Measurements from ENCODE around the gene CAP2. TPM values are rescaled to one million over a fixed set of nuclear protein-coding genes. Genes with fewer than 3 reads are reported as not detected.
"Not testable (repeated sequence)": the region's sequence is repeated elsewhere in the genome, so short reads cannot be mapped to it uniquely, and the experiment has no call there.

Gene CAP2
- total RNA-seq, 1 experiment from 2014 or later, result 37.0 TPM

DNA sequence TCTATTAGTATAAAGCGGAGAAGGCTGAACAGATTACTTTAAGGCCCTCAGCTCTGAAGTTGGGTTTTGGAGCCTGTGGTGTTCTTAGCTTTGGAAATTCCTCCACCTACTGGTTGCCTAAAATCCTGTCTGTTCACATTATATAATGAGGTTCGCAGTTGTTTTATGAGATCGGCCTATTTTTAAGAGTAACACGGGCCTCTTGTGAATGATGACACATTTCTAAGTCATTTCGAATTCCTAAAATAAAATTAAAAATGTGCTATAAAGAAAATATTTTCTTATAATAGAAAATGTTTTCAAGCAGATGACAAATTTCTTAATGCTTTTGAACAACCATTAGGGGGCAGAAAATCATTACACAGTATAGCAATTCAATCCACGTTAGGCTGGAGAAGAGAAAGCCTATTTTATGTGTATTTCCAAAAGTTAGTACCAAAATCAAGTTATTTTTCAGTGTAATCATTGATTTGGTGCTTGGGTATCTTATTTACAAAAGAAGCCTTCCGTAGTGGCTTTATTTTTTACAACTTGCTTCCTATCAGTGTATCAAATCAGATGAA is 190.9 kb downstream of the CAP2 start:
- in situ Hi-C loops (cut with HindIII; ENCODE audit: low pct_unique_long_range_greater_than_20kb, low sequenced_read_pairs), result no loop called here
- Histone ChIP-seq H3K36me3 (ENCODE audit: control insufficient read depth, insufficient read depth, low read length) (no peaks in the 10 kb centered on the region), H3K4me3 (ENCODE audit: low read depth in 2 of 2, low read length in 2 of 2) (no peak overlapping the region; a peak in 1 of 4 replicates), H3K9me3 (ENCODE audit: control insufficient read depth, insufficient read depth, low read depth, low read length) (no peaks in the 10 kb centered on the region), H3K27ac (ENCODE audit: low read length) (no peak overlapping the region), H3K27me3 (ENCODE audit: control insufficient read depth, insufficient read depth, low read length) (no peaks in the 10 kb centered on the region), H3K4me1 (ENCODE audit: control insufficient read depth, insufficient read depth, low read length) (0 out of 2 replicates have a peak, but pooled peaks cover 3% of the 10 kb centered on the region)
- intact Hi-C loops (cut with micrococcal nuclease; ENCODE audit: unreplicated experiment), result loop anchor here (1.0 to 10.0 kb wide), 3 partner anchors 190 to 428 kb away; partner anchors contain the start of genes CAP2 and RBM24
- no TSS peak for BruUV-seq (replicated peaks)
- POLR2A ChIA-PET, result no interaction called here
- DNase-seq (ENCODE audit: low read depth, low spot score), result peak; percentile 61
- CTCF ChIA-PET, result interaction anchor here (0.6 to 1.0 kb wide), 10 partner anchors 89 to 470 kb away, joined by 3 to 11 read pairs (median 4); no protein-coding TSS in a partner anchor
- ATAC-seq, result peak; percentile 86
- TF ChIP-seq, protein P1, sequence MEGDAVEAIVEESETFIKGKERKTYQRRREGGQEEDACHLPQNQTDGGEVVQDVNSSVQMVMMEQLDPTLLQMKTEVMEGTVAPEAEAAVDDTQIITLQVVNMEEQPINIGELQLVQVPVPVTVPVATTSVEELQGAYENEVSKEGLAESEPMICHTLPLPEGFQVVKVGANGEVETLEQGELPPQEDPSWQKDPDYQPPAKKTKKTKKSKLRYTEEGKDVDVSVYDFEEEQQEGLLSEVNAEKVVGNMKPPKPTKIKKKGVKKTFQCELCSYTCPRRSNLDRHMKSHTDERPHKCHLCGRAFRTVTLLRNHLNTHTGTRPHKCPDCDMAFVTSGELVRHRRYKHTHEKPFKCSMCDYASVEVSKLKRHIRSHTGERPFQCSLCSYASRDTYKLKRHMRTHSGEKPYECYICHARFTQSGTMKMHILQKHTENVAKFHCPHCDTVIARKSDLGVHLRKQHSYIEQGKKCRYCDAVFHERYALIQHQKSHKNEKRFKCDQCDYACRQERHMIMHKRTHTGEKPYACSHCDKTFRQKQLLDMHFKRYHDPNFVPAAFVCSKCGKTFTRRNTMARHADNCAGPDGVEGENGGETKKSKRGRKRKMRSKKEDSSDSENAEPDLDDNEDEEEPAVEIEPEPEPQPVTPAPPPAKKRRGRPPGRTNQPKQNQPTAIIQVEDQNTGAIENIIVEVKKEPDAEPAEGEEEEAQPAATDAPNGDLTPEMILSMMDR (IDR thresholded peaks at IDR 0.05), result peak; percentile 85
- TF ChIP-seq TCF7L2 (IDR thresholded peaks at IDR 0.05; ENCODE audit: low read depth, low read length) (no peak), SIN3A (IDR thresholded peaks at IDR 0.05; ENCODE audit: borderline replicate concordance, insufficient read depth, low read depth, low read length) (no peak)

DNA sequence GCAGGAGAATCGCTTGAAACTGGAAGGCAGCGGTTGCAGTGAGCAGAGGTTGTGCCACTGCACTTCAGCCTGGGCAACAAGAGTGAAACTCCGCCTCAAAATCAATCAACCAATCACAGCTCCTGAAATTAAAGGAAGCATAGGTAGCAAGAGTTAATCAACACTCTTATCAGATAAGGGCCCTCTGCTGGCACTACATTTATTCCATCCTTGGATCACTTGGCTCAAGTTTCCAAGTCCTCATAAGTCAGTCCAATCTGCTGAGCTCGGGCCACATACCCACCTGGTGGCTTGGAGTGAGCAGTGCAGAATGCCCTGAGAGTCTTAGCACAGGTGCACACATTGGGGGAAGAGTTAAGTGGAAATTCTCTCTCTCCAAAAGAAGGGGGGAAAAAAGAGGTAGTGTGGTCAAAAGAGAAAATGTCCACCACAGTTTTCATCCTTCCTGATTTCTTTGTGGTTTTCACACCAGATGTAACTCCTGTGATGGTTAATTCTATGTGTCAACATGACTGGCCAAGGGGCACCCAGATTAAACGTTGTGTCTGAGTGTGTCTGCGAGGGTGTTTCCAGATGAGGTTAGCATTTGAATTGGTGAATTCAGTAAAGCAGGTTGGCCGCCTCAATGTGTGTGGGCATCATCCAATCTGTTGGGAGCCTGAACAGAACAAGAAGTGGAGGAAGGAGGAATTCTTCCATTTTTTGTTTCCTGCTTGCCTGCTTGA is 192.5 kb downstream of the CAP2 start:
- intact Hi-C loops (cut with micrococcal nuclease; ENCODE audit: unreplicated experiment) (loop anchor here (10.0 kb wide), 2 partner anchors 191 to 301 kb away; partner anchors contain the start of genes CAP2 and RBM24), in situ Hi-C loops (cut with HindIII; ENCODE audit: low pct_unique_long_range_greater_than_20kb, low sequenced_read_pairs) (no loop called here)
- BruUV-seq (replicated peaks), result no TSS peak
- Histone ChIP-seq H3K4me3 (ENCODE audit: low read depth in 2 of 2, low read length in 2 of 2) (no peak overlapping the region), H3K27me3 (ENCODE audit: control insufficient read depth, insufficient read depth, low read length) (no peaks in the 10 kb centered on the region), H3K9me3 (ENCODE audit: control insufficient read depth, insufficient read depth, low read depth, low read length) (no peaks in the 10 kb centered on the region), H3K4me1 (ENCODE audit: control insufficient read depth, insufficient read depth, low read length) (0 out of 2 replicates have a peak, but pooled peaks cover 3% of the 10 kb centered on the region), H3K27ac (ENCODE audit: low read length) (no peak overlapping the region), H3K36me3 (ENCODE audit: control insufficient read depth, insufficient read depth, low read length) (no peaks in the 10 kb centered on the region)
- no peak for TF ChIP-seq SIN3A (IDR thresholded peaks at IDR 0.05; ENCODE audit: borderline replicate concordance, insufficient read depth, low read depth, low read length)
- TF ChIP-seq, protein P1 (IDR thresholded peaks at IDR 0.05), result peak; percentile 40
- no peak for DNase-seq (ENCODE audit: low read depth, low spot score)
- ChIA-PET CTCF (interaction anchor here (0.6 to 0.9 kb wide), 3 partner anchors 116 to 419 kb away, joined by 3 to 4 read pairs (median 3); no protein-coding TSS in a partner anchor), POLR2A (interaction anchor here (0.5 to 0.6 kb wide), 2 partner anchors 150 to 230 kb away, joined by 3 to 7 read pairs; no protein-coding TSS in a partner anchor)
- ATAC-seq, result peak; percentile 61; the same call in 1 of the 2 replicates

DNA sequence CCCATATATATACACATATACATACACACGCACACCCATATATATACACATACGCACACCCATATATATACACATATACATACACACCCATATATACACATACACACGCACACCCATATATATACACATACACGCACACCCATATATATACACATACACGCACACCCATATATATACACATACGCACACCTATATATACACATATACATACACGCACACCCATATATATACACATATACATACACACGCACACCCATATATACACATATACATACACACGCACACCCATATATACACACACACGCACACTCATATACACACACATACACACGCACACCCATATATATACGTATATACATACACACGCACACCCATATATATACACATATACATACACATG is 193.2 kb downstream of the CAP2 start:
- POLR2A ChIA-PET; BruUV-seq (replicated peaks); H3K27ac ChIP-seq (ENCODE audit: low read length); H3K36me3 ChIP-seq (ENCODE audit: control insufficient read depth, insufficient read depth, low read length); in situ Hi-C loops (cut with HindIII; ENCODE audit: low pct_unique_long_range_greater_than_20kb, low sequenced_read_pairs); H3K9me3 ChIP-seq (ENCODE audit: control insufficient read depth, insufficient read depth, low read depth, low read length); H3K4me3 ChIP-seq (ENCODE audit: low read depth in 2 of 2, low read length in 2 of 2); CTCF ChIA-PET; H3K27me3 ChIP-seq (ENCODE audit: control insufficient read depth, insufficient read depth, low read length); ATAC-seq; DNase-seq (ENCODE audit: low read depth, low spot score); H3K4me1 ChIP-seq (ENCODE audit: control insufficient read depth, insufficient read depth, low read length): not testable (repeated sequence)
- intact Hi-C loops (cut with micrococcal nuclease; ENCODE audit: unreplicated experiment), result loop anchor here (10.0 kb wide), 2 partner anchors 192 to 302 kb away; partner anchors contain the start of genes CAP2 and RBM24
